ENCODE data around the gene CCR9.

- TF ChIP-seq POLR2AphosphoS5 (IDR thresholded peaks at IDR 0.05; ENCODE audit: low read depth, low read length) (no peak), CTCF (IDR thresholded peaks at IDR 0.05 in 2 of 3, conservative IDR thresholded peaks at IDR 0.05 in 1 of 3; ENCODE audit: borderline replicate concordance in 1 of 3, insufficient read depth in 1 of 3, low read depth in 2 of 3, low read length in 2 of 3) (no peak), POLR2A (IDR thresholded peaks at IDR 0.05; ENCODE audit: borderline replicate concordance, extremely low read depth, insufficient read depth, insufficient read length) (no peak), EZH2 (IDR thresholded peaks at IDR 0.05) (no peak), ATF3 (IDR thresholded peaks at IDR 0.05) (no peak), MAX (IDR thresholded peaks at IDR 0.05) (no peak), SIN3A (IDR thresholded peaks at IDR 0.05; ENCODE audit: low read depth) (no peak), ZBTB33 (IDR thresholded peaks at IDR 0.05; ENCODE audit: extremely low read depth, insufficient replicate concordance, low read length) (no peak), ZNF274 (IDR thresholded peaks at IDR 0.05; ENCODE audit: low read depth, low read length) (no peak), FOSL1 (IDR thresholded peaks at IDR 0.05; ENCODE audit: low read depth) (no peak), JUND (IDR thresholded peaks at IDR 0.05) (no peak)
These were observed 1.8 kb upstream of the CCR9 start for GRCh38 chr3:45884368-45885201.

All from HCT116 (cell line).